HG03469 (cell line): ENCODE data around the gene IGFBP3.

ENCODE experiments used
- ATAC-seq: cut with Tn5 transposase; IDR thresholded peaks from one replicate; pipeline ENCODE4 v1.9.1; 2021; ENCODE audit warnings: mild to moderate bottlenecking, moderate library complexity, moderate number of reproducible peaks; ENCODE audit not compliant: unreplicated experiment

IGFBP3 gene

DNA sequence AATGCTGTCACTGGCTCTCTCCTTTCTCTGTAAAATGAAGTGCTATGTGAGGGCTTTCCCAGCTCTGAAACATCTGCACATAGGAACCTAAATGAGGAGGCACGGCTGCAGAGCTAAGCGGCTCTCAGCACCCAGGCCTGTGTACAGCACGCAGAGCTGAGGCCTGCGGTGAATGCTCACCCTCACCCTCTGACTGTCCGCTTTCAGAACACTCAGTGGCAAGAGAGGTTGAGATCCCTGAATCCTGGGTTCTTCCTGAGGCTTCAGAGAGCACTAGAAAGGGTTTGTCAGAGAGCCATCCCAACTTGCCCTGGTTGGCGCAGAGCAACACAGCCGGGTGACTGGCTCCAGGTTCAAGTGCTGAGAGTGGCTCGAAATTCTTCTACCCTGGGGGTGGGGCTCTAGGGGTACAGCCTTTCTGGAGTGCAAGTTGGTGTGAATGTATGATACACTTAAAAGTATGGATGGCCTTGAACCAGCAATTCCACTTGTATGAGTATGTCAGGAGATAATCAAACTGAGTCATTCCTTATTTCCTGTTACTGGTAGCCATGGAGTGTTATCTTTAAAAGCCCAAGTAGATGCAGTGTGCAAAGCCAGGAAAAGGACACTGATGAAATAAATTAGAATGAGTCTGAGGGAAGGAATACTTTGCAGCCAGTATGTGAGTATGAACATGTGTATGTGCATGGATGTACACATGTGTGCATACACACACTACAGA is 46.5 kb downstream of the IGFBP3 start:
- ATAC-seq = no peak

DNA sequence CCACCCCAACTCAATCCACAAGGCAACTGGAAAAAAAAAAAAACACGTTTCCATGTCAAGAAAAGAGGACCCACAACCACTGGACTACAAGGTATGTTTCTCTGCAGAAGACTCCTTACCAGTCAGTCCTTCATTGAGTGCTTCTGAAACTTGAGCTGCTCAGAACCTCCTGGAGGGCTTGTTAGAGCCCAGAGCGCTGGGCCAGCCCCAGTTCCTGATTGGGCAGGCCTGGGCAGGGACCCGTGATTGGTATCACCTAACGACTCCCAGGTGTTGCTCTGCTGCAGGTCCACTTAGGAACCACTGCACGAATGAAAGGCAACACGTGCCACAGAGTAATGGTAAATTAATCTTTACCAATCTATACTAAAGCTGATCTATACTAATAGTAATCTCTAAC is 47.7 kb downstream of the IGFBP3 start:
- ATAC-seq = no peak

DNA sequence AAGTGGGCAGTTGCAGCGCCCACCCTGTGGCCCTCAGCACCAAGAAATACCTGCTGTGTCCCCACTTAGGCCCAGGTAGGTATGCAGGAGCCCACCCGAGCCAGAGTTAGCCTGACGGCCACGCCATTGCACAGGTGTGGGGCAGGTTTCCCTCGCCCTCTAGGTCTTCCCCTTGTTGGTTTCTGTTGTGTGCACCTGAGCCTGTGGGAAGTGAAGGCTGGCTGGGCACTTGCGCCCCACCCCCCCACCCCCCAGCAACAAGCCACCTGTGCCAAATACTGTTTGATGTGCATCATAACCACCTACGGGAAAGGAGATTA is 48.1 kb downstream of the IGFBP3 start, which contains the start of gene CCDC201:
CCDC201 (minus strand) TSS at position 48 of the 320 bp plus-strand sequence. CDS start 75 bp downstream, outside the sequence.
- no peak for ATAC-seq

DNA sequence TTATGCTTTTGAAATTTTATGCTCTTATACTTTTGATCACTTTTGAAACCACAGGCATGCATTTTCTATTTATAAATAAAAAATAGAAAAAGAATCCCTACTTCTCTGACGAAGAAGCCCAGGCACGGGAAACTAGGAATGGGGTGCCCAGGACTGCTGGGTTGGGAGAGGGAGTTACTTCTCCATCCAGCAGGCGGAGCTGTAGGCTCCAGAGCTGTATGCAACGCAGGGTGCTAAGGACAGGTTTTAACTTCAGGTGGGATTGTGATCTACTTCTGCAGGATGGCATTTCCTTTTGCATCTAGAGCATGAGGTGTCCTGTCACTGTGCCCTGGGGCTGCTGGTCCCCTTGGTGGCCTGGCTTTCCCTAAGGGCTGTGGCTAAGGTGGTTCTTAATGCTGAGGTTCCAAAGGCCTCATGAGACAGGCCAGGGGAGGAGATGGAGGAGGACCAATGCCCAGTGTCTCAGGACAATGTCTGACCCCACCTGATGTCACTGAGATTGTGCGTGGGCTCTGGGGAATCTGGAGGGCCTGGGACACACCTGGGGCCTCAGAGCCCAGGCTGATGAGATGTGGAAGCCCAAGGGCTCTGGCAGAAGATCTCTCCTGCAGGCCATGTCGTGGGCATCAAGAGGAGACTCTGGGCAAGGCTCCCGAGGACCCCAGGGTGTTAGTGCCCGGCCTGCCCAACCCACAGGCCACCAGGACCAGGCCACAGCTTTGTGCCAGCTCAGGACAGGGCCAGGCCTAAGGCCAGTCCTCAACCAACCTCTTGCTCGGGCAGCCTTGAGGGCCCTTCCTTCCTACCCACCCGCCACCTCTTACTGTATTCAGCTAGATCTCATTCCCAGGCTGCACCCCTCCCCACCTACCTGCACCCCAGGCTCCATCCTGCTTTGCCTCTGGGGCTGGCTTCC is 48.7 kb downstream of the IGFBP3 start:
- ATAC-seq = no peak

DNA sequence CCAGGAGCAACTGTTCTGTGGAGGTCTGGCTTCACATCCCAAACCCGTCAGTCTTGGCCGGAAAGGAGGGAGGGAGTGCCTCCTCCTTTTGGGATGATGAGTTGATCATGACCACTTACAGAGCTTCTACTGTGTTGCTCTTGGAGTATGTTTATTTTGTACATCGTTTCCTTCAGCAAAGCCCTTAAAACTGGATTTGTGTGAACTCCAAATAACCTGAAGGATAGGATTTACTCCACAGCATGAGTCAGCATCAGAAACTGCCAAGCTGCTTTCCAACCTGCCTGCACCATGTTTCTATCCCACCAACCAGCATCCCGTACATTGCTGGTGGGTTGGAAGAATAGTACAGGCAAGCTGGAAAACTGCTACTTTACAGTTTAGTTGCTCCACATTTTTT is 51.6 kb downstream of the IGFBP3 start:
- no peak for ATAC-seq

DNA sequence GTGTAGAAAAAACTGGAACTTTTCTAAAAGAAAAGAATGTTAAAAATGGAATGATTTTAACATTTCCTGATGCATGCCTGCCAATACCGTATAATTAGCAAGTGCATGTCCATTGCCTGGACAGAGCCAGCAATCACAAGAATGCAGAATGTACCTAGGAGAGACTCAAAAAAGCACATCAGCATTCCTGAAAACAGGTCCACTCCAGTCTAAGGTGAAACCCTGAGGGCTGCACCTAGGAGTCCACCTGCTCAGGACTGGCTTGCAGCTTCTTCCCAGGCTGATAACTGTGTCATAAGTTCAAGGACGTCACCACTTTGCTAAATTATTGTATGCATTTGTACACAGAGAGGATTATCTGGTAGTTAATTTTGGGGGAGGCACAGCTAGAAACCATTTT is 53.6 kb downstream of the IGFBP3 start:
- ATAC-seq = no peak

DNA sequence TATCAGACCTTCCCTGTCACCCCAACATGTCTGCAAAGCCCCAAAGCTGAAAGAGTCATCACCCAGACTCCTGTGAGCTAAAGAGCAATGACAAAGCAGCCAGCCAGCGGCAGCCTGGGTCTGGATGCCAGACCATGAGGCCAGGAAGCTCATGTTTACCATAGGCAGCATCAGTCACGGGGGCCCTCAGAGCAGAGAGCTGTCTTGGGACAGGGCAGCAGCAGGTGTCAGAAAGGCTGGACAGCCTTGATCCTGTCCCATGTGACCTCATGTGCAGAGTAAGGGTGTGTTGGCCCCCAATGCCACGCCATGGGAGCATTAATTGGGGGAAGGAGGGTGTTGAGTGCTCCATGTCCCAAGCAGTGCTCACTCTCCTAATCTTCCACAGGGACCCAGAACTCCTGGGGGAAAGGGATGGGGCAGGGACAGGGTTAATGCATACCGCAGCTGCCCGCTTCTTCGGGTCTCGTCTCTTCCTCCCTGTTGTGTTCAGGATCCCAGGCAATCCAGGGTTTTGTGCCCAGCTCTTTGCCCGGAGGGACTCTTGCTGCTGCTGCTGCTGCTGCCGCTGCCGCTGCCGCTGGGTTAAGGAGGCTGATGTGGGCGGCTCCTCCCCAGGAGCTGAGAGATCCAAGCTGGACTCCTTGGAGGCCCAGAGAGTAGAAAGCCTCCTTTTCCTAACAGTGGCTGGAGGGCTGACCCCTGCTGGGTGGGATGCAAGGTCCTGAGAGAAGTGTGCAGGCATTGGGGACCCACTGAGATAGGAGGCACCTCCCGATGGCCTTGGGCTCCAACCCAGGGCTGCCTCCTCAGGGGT is 55.3 kb downstream of the IGFBP3 start:
- no peak for ATAC-seq

DNA sequence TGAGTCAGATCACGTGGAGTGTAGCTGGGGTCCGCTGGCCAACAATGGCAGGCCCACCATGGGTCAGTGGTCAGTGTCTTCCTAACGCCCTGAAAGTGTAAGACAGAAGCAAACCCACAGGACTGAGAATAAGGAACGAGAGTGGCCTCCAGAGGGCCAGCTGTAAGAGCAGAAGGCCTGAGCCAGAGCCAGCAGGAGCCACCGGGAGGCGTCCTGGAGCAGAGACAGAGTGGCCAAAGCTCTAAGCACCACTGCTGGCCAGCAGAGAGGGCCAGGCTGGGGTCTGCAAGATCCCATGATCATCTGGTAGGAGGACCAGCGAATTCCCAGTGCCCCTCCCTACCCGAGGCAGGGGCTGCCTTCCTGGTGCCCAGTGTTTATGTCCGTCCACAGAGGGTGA is 57.4 kb downstream of the IGFBP3 start:
- no peak for ATAC-seq
